ENCODE measurements around the gene TRAK1.

Gene TRAK1

GRCh38 chr3:42067326-42067725, 23.8 kb upstream of the TRAK1 start:
- DNase-seq (ENCODE audit: low spot score), result peak; percentile 60

- DNase-seq (ENCODE audit: low spot score), result no peak
Measured at GRCh38 chr3:42068303-42069088, 22.7 kb upstream of the TRAK1 start.

DNA sequence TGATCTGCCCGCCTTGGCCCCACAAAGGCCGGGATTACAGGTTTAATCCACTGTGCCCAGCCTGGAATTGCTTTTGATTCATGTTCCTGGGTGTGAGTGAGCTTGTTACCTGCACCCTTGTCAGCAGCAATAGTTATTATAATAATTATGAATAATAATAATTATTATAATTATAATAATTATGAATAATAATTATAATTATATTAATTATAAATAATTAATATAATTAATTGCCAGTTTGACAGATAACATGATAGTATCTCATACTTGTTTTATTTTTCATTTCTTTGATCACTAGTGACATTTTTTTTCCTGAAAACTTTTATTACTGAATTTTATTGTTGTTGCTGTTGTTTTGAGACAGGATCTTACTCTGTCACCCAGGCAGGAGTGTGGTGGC, 21.1 kb upstream of the TRAK1 start:
- DNase-seq (ENCODE audit: low spot score), result no peak

- DNase-seq (ENCODE audit: low spot score), result no peak
Measured at GRCh38 chr3:42070524-42070923, 20.6 kb upstream of the TRAK1 start.

- DNase-seq (ENCODE audit: low spot score), result peak; percentile 72
Measured at GRCh38 chr3:42071904-42072812, 19.0 kb upstream of the TRAK1 start.

GRCh38 chr3:42072831-42073301, 18.3 kb upstream of the TRAK1 start:
- no peak for DNase-seq (ENCODE audit: low spot score)

GRCh38 chr3:42077785-42078184, 13.4 kb upstream of the TRAK1 start:
- no peak for DNase-seq (ENCODE audit: low spot score)

GRCh38 chr3:42078677-42079076, 12.5 kb upstream of the TRAK1 start:
- no peak for DNase-seq (ENCODE audit: low spot score)

DNA sequence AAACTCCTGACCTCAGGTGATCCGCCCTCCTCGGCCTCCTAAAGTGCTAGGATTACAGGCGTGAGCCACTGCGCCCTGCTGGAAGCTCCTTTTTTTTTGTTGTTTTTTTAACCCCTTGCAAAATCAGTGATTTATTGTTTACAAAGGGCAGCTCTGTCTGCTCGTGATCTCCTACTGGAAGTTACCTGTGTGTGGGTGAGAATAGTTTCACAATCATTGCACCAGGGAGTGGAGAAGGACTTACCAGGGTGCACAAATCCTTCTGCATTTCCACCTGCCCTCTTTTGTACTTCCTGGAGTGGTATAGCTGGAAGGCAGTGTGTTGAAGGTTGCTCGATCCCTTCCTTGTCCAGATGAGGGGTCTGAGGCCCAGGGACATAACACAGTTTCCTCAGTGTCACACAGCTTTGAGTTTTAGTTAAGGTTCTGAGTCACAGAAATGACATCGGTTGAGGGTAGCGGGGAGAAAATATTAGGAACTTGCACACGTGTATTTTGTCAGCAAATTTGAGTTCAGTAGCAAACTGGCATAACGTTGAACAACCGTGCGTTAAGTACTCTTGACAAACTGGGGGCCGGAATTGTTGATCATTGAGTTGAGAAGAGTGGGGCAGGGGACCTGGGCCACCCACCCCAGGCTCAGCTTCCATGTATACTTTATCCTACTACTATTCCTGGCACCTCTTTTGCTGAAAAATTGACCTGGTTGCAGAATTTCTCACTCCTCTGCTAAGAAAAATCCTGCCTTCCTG, 11.3 kb upstream of the TRAK1 start:
- DNase-seq (ENCODE audit: low spot score), result no peak

- peak; percentile 56 for DNase-seq (ENCODE audit: low spot score)
Measured at GRCh38 chr3:42080453-42080872, 10.7 kb upstream of the TRAK1 start.

DNA sequence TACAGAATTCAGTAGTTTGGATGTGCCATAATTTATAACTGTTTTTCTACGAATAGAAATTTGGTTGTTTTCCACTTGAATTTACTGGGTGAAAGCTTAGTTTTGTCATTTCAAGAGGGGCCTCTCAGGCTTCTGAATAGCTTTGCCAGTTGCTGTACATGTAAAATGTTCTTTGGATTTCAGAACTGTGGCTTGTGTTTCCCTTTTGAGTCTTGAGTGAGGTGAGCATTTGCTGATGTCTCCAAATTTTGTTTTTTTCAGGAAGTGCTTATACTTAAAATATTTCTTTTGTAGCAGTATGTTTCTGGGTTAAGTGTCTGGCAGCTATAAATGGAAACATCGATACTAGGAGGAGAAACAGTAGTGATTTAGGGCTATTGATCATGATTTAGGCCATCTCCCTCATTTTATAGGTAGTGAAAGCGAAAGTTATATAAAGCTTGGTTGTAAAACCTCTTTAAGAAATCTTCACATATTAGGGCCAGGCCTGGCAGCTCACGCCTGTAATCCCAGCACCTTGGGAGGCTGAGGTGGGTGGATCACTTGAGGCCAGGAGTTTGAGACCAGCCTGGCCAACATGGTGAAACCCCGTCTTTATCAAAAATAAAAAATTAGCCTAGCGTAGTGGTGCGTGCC, 9.2 kb upstream of the TRAK1 start:
- DNase-seq (ENCODE audit: low spot score), result no peak

- DNase-seq (ENCODE audit: low spot score), result no peak
Measured at GRCh38 chr3:42084586-42084985, 6.6 kb upstream of the TRAK1 start.

- DNase-seq (ENCODE audit: low spot score), result no peak
Measured at GRCh38 chr3:42085641-42086376, 5.3 kb upstream of the TRAK1 start.

DNA sequence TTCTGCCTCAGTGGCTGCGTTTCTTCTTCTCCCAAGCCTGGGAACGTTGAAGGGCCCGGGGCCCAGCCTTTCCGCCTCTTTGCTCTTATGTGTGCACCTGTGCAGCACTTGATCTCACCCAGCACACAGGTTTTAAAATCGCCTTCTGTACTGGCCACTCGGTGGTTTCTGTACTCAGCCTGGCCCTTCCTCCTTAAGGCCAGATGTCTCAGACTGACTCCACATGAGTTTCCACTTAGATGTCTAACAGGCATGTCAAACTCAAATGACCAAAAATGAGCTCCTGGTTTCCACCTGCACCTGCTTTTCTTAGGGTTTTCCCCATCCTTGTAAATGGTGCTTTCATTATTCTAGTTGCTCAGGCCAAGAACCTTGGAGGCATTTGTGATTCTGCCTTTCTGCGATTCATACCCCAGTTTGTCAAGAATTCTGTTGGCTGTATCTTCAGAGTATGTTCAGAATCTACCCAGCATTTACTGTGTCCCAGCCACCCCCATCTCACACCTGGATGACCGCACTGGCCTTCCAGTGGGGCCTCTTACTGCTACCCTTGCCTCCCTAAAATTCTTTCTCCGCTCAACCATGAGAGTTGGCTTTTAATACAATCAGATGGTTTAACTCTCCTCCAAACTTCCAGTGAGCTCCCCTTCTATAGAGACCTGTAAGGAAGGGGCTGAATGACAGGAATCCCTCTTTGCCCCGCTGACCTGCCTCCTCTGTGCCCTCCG, 2.2 kb upstream of the TRAK1 start:
- no peak for DNase-seq (ENCODE audit: low spot score)

DNA sequence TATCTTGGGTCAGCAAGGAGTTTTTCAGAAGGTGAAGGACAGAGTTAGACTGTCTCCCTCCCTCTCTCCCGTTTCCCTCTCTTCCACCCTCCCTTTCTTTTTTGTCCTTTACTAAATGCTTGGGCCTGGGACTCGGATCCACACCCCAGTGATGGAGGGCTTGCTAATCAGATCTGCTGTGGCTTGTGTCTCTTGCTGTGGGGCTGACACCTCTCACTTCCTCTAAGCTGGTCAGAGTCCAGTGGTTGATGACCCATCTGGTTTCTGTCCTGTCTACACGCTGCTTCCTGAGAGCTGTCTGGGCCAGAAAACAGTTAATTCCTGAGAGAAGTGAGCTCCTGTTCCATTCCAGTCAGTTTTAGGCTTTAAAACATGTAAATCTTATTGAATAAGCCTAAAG, 849 bp downstream of the TRAK1 start:
- no peak for DNase-seq (ENCODE audit: low spot score)

DNA sequence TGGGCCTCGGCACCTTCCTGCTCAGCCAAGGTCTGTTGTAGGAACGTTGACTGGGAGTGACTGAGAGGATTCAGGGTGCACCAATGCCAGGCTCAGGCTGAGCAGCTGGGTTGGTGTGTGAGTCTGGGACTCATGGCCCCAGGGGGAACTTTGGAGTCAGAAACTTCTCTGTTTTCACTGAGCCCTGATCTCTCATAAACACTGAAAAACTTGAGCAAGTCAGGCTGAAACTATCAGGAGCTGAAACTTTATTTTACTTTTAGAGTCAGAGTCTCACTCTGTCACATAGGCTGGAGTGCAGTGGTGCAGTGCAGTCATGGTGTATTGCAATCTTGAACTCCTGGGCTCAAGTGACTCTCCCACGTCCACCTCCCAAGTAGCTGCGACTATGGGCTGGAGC, 3.0 kb downstream of the TRAK1 start:
- no peak for DNase-seq (ENCODE audit: low spot score)

DNA sequence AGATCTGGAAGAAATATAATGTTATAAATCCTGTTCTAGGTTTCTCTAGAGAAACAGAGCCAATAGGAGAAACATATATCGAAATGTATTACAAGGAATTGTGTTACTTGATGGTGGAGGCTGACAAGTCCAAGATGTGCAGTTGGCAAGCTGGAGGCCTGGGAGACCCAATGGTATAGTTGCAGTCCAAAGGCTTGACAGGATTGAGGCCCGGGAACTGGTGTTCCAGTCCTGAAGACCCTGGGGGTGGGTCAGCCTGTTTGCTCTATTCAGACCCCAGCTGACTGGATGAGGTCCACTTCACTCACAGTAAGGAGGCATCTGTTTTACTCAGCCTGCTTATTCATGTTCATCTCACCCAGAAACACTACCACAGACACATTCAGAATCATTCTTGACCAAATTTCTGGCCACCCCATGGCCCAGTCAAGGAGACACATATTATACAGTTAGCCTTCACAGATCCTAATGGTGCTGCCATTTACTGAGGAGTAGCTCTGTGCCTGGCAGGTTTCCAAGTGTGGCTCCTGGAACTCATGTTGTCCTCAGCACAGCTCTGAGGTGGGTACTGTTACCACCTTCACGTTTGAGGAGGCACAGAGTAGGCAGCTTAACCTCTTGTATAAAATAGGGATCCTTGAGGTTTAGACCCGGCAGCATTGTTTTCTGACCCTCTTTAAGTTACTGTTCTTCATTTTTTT, 3.7 kb downstream of the TRAK1 start:
- DNase-seq (ENCODE audit: low spot score), result no peak

GRCh38 chr3:42095540-42095939, 4.4 kb downstream of the TRAK1 start:
- no peak for DNase-seq (ENCODE audit: low spot score)

DNA sequence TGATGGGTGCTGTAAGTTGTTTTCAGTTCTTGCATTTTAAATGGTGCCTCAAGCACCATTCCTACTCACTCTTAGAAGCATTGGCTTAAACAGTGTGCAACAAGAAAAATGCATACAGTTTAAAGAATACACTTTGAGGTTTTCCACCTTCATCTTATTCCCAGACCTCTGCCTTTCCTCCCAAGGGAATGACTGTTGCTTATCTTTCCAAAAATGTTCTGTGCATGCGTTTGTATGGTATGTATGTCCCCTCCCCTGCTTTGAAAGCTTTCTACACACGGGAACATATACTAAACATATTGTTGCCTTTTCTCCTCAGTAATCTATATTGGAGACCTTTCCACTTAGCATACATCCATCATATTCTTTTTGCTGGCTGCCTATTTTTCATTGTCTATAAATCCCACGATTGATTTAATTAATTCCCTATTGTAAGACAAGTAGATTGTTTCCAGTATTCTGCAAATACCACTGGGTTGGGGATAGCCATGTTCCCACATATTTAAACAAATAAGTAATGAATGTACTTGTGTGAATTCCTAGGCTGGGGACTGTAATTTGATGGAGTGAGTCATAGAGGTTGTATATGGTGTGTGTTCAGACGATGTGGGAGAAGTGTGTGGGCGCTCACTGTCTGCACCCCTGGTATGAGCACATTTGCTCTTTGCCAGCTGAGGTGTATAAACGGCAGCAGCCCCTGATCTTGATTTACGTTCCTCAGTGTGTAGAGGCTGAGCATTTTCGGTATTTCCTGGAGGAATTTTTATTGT, 5.8 kb downstream of the TRAK1 start:
- DNase-seq (ENCODE audit: low spot score), result peak; percentile 53

All from AG08395 (cell line).